Ovary (tissue), 3 donors: ENCODE measurements around the gene ST3GAL3.

Experiments used
- CTCF ChIP-seq, 3 donors: fragments of 450-650 bp in 2 of 3; fragments of 200-600 bp in 1 of 3; IDR thresholded peaks; one replicate each; pipeline versions ENCODE4 v1.5.1 to v1.8.0; 2016 to 2022; ENCODE audit warnings: antibody characterized with exemption in 3 of 3, mild to moderate bottlenecking in 1 of 3
- EP300 ChIP-seq: sonication (generic); formaldehyde crosslinking; IDR thresholded peaks from one replicate; pipeline ENCODE4 v1.6.1; 2017; ENCODE audit warnings: antibody characterized with exemption
- POLR2A ChIP-seq: fragments of 450-650 bp; IDR thresholded peaks from one replicate; pipeline ENCODE4 v1.6.1; 2017; ENCODE audit warnings: antibody characterized with exemption, mild to moderate bottlenecking, moderate library complexity
- donor health status: DM: no; HTN: no; CAD: no.

DNA sequence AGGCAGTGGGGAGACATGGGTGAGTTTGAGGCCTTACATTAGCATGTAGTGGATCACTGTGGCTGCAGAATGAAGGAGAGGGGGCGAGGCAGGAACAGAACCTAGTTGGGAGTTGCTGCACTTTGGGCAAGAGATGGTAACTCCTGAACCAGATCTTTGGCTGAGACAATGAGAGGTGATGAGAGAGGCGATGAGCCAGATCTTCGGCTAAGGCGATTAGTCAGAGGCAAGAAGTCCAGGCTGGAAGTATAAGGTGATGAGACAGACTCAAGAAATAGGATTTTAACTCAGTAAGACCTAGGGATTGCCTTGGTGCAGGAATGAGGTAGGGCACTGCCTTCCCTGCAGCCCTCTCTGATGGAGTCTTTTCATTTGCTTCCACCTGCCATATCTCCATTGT is 217.2 kb downstream of the ST3GAL3 start:
- TF ChIP-seq CTCF (IDR thresholded peaks at IDR 0.05) (no peak), EP300 (no peak), POLR2A (no peak)
